H9 (cell line): ENCODE data around the gene KBTBD13. TPM values are rescaled to one million over a fixed set of nuclear protein-coding genes. Genes with fewer than 3 reads are reported as not detected.

Source experiments
- DNase-seq: peaks from one replicate; pipeline ENCODE4 v3.0.0-alpha.2; 2017
- H2AFZ ChIP-seq: one replicate; pipeline ENCODE4 v1.6.1; 2013; ENCODE audit warnings: mild to moderate bottlenecking, low read length, control low read depth, moderate library complexity
- H2AK5ac ChIP-seq: 2 replicates; pipeline ENCODE4 v1.6.1; 2013; ENCODE audit warnings: low read length, control low read depth, mixed read lengths; ENCODE audit not compliant: insufficient read length
- H2BK120ac ChIP-seq: one replicate; pipeline ENCODE4 v1.6.1; 2013; ENCODE audit warnings: low read depth, mild to moderate bottlenecking, low read length, control low read depth, inconsistent platforms; ENCODE audit not compliant: poor library complexity, severe bottlenecking
- H2BK12ac ChIP-seq: 2 replicates; pipeline ENCODE4 v1.6.1; 2013; ENCODE audit warnings: low read length, control low read depth, mixed read lengths, low read depth; ENCODE audit not compliant: insufficient read length
- H2BK15ac ChIP-seq: 2 replicates; pipeline ENCODE4 v1.6.1; 2013; ENCODE audit warnings: low read depth, low read length, control low read depth
- H2BK20ac ChIP-seq: one replicate; pipeline ENCODE4 v1.6.1; 2013; ENCODE audit warnings: low read depth, mild to moderate bottlenecking, low read length, control low read depth, inconsistent platforms; ENCODE audit not compliant: poor library complexity, severe bottlenecking
- H2BK5ac ChIP-seq: 2 replicates; pipeline ENCODE4 v1.6.1; 2013; ENCODE audit warnings: low read length, control low read depth, mixed read lengths; ENCODE audit not compliant: insufficient read length
- H3K14ac ChIP-seq: 2 replicates; pipeline ENCODE4 v1.6.1; 2013; ENCODE audit warnings: low read length, control low read depth; ENCODE audit not compliant: insufficient read depth
- H3K18ac ChIP-seq: 2 replicates; pipeline ENCODE4 v1.6.1; 2013; ENCODE audit warnings: low read depth, mild to moderate bottlenecking, mixed read lengths, low read length, control low read depth; ENCODE audit not compliant: insufficient read length
- H3K23ac ChIP-seq: 2 replicates; pipeline ENCODE4 v1.6.1; 2013; ENCODE audit warnings: low read length, control low read depth, mixed read lengths, low read depth; ENCODE audit not compliant: insufficient read length
- H3K23me2 ChIP-seq: 2 replicates; pipeline ENCODE4 v1.6.1; 2013; ENCODE audit warnings: low read depth, mild to moderate bottlenecking, mixed read lengths, low read length, control low read depth; ENCODE audit not compliant: insufficient read length, poor library complexity, severe bottlenecking
- H3K27ac ChIP-seq: 2 replicates; pipeline ENCODE4 v1.5.1; 2013; ENCODE audit warnings: low read length, control low read depth, mixed read lengths, low read depth; ENCODE audit not compliant: insufficient read length
- H3K27me3 ChIP-seq: 2 replicates; pipeline ENCODE4 v1.6.1; 2013; ENCODE audit warnings: low read length, control low read depth, inconsistent platforms; ENCODE audit not compliant: insufficient read depth
- H3K4ac ChIP-seq: 2 replicates; pipeline ENCODE4 v1.6.1; 2013; ENCODE audit warnings: low read depth, mild to moderate bottlenecking, control low read depth, inconsistent platforms, low read length, moderate library complexity
- H3K4me1 ChIP-seq: 2 replicates; pipeline ENCODE4 v1.6.1; 2013; ENCODE audit warnings: low read length, control low read depth, inconsistent platforms; ENCODE audit not compliant: insufficient read depth
- H3K4me2 ChIP-seq: 2 replicates; pipeline ENCODE4 v1.6.1; 2013; ENCODE audit warnings: low read length, control low read depth, mixed read lengths; ENCODE audit not compliant: insufficient read length, insufficient read depth
- H3K56ac ChIP-seq: 2 replicates; pipeline ENCODE4 v1.6.1; 2013; ENCODE audit warnings: low read depth, mild to moderate bottlenecking, mixed read lengths, low read length, control low read depth; ENCODE audit not compliant: insufficient read length
- H3K79me1 ChIP-seq: 2 replicates; pipeline ENCODE4 v1.6.1; 2013; ENCODE audit warnings: low read depth, mild to moderate bottlenecking, moderate library complexity, low read length, control low read depth, inconsistent platforms; ENCODE audit not compliant: insufficient read depth, poor library complexity, severe bottlenecking
- H3K79me2 ChIP-seq: 2 replicates; pipeline ENCODE4 v1.6.1; 2013; ENCODE audit warnings: low read length, control low read depth, inconsistent platforms; ENCODE audit not compliant: insufficient read depth
- H3K9ac ChIP-seq: 2 replicates; pipeline ENCODE4 v1.6.1; 2013; ENCODE audit warnings: low read length, control low read depth, mixed read lengths; ENCODE audit not compliant: insufficient read length; ENCODE audit errors: extremely low read depth
- H3K9me3 ChIP-seq: one replicate; pipeline ENCODE4 v1.6.1; 2013; ENCODE audit warnings: low read depth, low read length, inconsistent platforms; ENCODE audit not compliant: control insufficient read depth
- H3T11ph ChIP-seq: one replicate; pipeline ENCODE4 v1.6.1; 2013; ENCODE audit warnings: mild to moderate bottlenecking, low read length, control low read depth, inconsistent platforms
- H4K20me1 ChIP-seq: one replicate; pipeline ENCODE4 v1.6.1; 2013; ENCODE audit not compliant: control insufficient read depth, insufficient read length, insufficient read depth
- H4K5ac ChIP-seq: 2 replicates; pipeline ENCODE4 v1.6.1; 2013; ENCODE audit warnings: low read depth, mild to moderate bottlenecking, mixed read lengths, low read length, control low read depth; ENCODE audit not compliant: insufficient read length
- H4K8ac ChIP-seq: replicated peaks from 2 replicates; pipeline ENCODE4 v1.6.1; 2013; ENCODE audit warnings: low read length, control low read depth, mixed read lengths, low read depth; ENCODE audit not compliant: insufficient read length
- H4K91ac ChIP-seq: 2 replicates; pipeline ENCODE4 v1.6.1; 2013; ENCODE audit warnings: low read depth, mild to moderate bottlenecking, moderate library complexity, mixed read lengths, low read length, control low read depth; ENCODE audit not compliant: insufficient read length
- H3K27ac Mint-ChIP-seq, 3 experiments: 2 replicates in 2 of 3; 3 replicates in 1 of 3; pipeline ENCODE4 v1.8.0; 2020 to 2021; ENCODE audit warnings: mixed read lengths in 3 of 3, mild to moderate bottlenecking in 1 of 3, moderate library complexity in 1 of 3
- H3K27me3 Mint-ChIP-seq: 2 replicates; pipeline ENCODE4 v1.8.0; 2021; ENCODE audit warnings: low read depth, mild to moderate bottlenecking, moderate library complexity, mixed read lengths
- H3K36me3 Mint-ChIP-seq, 3 experiments: 2 replicates in 2 of 3; 3 replicates in 1 of 3; pipeline ENCODE4 v1.8.0; 2020 to 2021; ENCODE audit warnings: low read depth in 3 of 3, mixed read lengths in 3 of 3; ENCODE audit not compliant: insufficient read depth in 1 of 3
- H3K4me1 Mint-ChIP-seq, 2 experiments: 2 replicates each; pipeline ENCODE4 v1.8.0; 2020; ENCODE audit warnings: mixed read lengths in 2 of 2
- H3K4me3 Mint-ChIP-seq, 2 experiments: 2 replicates in 1 of 2; 3 replicates in 1 of 2; pipeline ENCODE4 v1.8.0; 2020 to 2021; ENCODE audit warnings: mild to moderate bottlenecking in 2 of 2, mixed read lengths in 2 of 2, moderate library complexity in 1 of 2
- H3K9me3 Mint-ChIP-seq, 2 experiments: 2 replicates in 1 of 2; 3 replicates in 1 of 2; pipeline ENCODE4 v1.8.0; 2020; ENCODE audit warnings: mild to moderate bottlenecking in 2 of 2, mixed read lengths in 2 of 2, moderate library complexity in 1 of 2
- WGBS: extraction: QIAGEN DNeasy Blood & Tissue Kit; methylation state at CpG from one replicate; pipeline ENCODE4 v1.1.7; 2013; ENCODE audit warnings: missing lambda C conversion rate, low lambda C conversion rate, mixed read lengths; ENCODE audit not compliant: insufficient read length; ENCODE audit errors: extremely low coverage; 5-methylcytosine and 5-hydroxymethylcytosine counted together
- total RNA-seq: library from RNA; stranded (reverse); gene quantifications from 2 replicates; pipeline ENCODE4 v1.2.1, GENCODE V29; 2021
- TF ChIP-seq, protein P1 (sequence below): fragments of 200-600 bp; sonication (generic); conservative IDR thresholded peaks from 3 replicates; pipeline ENCODE4 v1.8.0; 2021; ENCODE audit warnings: antibody characterized with exemption, mild to moderate bottlenecking

KBTBD13 gene
- total RNA-seq, 1 experiment from 2014 or later, result not detected

DNA sequence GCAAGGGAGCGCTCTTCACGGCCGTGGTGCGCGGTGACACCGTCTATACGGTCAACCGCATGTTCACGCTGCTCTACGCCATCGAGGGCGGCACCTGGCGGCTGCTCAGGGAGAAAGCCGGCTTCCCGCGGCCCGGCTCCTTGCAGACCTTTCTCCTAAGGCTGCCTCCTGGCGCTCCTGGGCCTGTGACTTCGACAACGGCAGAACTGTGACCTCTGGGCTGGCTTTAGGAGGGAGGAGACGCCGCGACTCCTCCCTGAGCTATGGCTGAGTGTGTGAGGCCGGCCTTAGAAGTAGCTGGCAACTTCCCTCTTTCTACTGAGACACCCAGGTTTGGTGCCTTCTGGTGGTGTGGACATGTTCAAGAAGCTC lies 1.4 kb downstream of the KBTBD13 start:
- TF ChIP-seq, protein P1, sequence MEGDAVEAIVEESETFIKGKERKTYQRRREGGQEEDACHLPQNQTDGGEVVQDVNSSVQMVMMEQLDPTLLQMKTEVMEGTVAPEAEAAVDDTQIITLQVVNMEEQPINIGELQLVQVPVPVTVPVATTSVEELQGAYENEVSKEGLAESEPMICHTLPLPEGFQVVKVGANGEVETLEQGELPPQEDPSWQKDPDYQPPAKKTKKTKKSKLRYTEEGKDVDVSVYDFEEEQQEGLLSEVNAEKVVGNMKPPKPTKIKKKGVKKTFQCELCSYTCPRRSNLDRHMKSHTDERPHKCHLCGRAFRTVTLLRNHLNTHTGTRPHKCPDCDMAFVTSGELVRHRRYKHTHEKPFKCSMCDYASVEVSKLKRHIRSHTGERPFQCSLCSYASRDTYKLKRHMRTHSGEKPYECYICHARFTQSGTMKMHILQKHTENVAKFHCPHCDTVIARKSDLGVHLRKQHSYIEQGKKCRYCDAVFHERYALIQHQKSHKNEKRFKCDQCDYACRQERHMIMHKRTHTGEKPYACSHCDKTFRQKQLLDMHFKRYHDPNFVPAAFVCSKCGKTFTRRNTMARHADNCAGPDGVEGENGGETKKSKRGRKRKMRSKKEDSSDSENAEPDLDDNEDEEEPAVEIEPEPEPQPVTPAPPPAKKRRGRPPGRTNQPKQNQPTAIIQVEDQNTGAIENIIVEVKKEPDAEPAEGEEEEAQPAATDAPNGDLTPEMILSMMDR, result peak; percentile 77
- Histone ChIP-seq H3K23me2 (no peaks in the 10 kb centered on the region), H3K4me1 (peaks cover 8% of the 10 kb centered on the region; the same call in 1 of the 2 replicates), H2BK120ac (no peak overlapping the region), H4K5ac (no peak overlapping the region), H3K79me2 (no peaks in the 10 kb centered on the region), H3K27ac (no peak overlapping the region), H3K79me1 (no peaks in the 10 kb centered on the region), H3K23ac (no peak overlapping the region), H3K9me3 (no peaks in the 10 kb centered on the region), H4K20me1 (no peaks in the 10 kb centered on the region), H3T11ph (no peak overlapping the region), H3K4me2 (no peak overlapping the region), H3K4ac (no peak overlapping the region), H3K18ac (no peak overlapping the region), H4K91ac (no peak overlapping the region), H3K9ac (no peak overlapping the region), H4K8ac (no peak overlapping the region), H3K56ac (no peak overlapping the region), H2AFZ (no peak overlapping the region), H2BK5ac (no peak overlapping the region), H3K14ac (no peak overlapping the region), H3K27me3 (no peaks in the 10 kb centered on the region), H2AK5ac (no peak overlapping the region), H2BK15ac (no peak overlapping the region), H2BK20ac (no peak overlapping the region), H2BK12ac (no peak overlapping the region)
- WGBS, result no CpG with 5 or more reads among the region's 24 CpGs
- H3K27ac Mint-ChIP-seq, result no peak overlapping the region
- H3K36me3 Mint-ChIP-seq, result peaks cover 0 to 1% (median 0%) of the 10 kb centered on the region in 3 experiments; a peak in 2 of 7 replicates
- H3K4me1 Mint-ChIP-seq, result peaks cover 19 to 21% of the 10 kb centered on the region in 2 experiments
- H3K4me3 Mint-ChIP-seq, result no peak overlapping the region
- peak; percentile 94 for DNase-seq
- peaks cover under 1 to 6% of the 10 kb centered on the region in 2 experiments; a peak in 3 of 5 replicates for H3K9me3 Mint-ChIP-seq
- H3K27me3 Mint-ChIP-seq, result peaks cover 35% of the 10 kb centered on the region
